Measurements from ENCODE around the gene IL1RAP. TPM values are rescaled to one million over a fixed set of nuclear protein-coding genes. Genes with fewer than 3 reads are reported as not detected.
"Not testable (repeated sequence)": the region's sequence is repeated elsewhere in the genome, so short reads cannot be mapped to it uniquely, and the experiment has no call there.

IL1RAP gene
- total RNA-seq, 4 donors from 2014 or later, result 30.7 to 44.5 (median 32.1) TPM

DNA sequence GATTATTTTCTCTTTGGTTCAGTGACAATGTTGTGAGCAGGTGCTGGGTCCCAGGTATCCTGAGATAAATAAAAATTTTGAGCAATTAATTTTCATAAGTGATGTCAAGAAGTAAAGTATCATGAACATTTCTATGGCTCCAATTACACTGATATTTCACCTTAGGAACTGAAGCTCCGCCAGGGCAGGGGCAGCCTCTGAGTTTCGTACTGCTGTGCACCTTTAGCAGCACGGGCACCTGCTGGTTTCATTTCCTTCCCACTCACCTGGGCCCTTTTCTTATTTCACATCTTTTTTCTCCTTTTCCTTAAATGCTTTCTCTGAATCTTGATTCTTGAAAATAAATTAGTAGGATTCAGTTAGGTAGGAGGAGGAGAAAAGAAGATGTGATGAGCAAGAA, 1.2 kb upstream of the IL1RAP start:
- intact Hi-C loops (cut with DNase I), result no loop called here
- peaks cover 0 to 37% (median 17%) of the 10 kb centered on the region in 3 donors for H3K4me1 ChIP-seq
- H3K36me3 ChIP-seq, result no peaks in the 10 kb centered on the region

DNA sequence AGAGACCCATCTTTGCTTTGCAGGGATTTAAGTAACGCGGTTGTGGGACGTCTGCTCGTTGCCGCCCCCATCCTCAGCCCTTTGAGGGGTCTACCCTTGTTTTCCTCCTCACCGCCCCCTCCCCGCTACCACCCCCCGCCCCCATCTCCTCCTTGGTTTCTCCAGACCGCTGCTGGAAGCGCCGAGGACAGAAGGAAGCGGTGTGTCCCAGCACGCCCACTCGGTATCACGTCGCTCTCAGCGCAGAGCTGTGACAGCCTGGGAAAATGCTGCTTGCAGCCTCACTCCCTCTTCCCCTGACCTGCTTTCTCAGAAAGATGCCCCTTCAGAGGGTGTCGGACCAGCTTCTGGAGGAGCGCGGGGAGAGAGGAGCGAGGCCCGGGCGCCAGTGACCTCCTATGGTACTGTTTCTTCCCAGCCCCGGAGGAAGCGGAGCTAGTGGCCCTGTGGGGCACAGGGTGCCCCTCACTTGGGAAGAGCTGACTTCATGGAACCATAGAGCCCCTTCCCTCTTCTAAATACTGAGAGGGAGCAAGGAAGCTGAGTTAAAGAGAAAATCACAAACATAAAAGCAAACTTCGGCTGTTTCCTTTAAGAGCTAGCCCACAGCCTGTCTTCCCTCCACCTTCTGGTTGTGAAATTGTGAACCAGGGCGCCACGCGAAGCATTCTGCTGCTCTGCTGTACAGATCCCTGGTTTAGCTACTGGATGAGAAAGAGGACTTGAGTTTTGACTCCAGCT, 698 bp downstream of the IL1RAP start:
- Histone ChIP-seq H3K4me1 (peaks cover 0 to 43% (median 17%) of the 10 kb centered on the region in 3 donors), H3K27ac (peak overlapping the region; percentile 89 to 94 (median 92)), H3K36me3 (peaks cover 0 to 5% (median 0%) of the 10 kb centered on the region in 3 donors), H3K27me3 (no peaks in the 10 kb centered on the region), H3K4me3 (peak overlapping the region; percentile 74 to 91 (median 84)), H3K9me3 (no peaks in the 10 kb centered on the region)
- no peak for TF ChIP-seq POLR2A (IDR thresholded peaks at IDR 0.05)
- TF ChIP-seq, protein P1, sequence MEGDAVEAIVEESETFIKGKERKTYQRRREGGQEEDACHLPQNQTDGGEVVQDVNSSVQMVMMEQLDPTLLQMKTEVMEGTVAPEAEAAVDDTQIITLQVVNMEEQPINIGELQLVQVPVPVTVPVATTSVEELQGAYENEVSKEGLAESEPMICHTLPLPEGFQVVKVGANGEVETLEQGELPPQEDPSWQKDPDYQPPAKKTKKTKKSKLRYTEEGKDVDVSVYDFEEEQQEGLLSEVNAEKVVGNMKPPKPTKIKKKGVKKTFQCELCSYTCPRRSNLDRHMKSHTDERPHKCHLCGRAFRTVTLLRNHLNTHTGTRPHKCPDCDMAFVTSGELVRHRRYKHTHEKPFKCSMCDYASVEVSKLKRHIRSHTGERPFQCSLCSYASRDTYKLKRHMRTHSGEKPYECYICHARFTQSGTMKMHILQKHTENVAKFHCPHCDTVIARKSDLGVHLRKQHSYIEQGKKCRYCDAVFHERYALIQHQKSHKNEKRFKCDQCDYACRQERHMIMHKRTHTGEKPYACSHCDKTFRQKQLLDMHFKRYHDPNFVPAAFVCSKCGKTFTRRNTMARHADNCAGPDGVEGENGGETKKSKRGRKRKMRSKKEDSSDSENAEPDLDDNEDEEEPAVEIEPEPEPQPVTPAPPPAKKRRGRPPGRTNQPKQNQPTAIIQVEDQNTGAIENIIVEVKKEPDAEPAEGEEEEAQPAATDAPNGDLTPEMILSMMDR (IDR thresholded peaks at IDR 0.05), result no peak
- WGBS, 2 donors, result 2 to 3% methylated on average over 9 to 22 of the region's 29 CpGs
- intact Hi-C loops (cut with DNase I), result no loop called here
- DNase-seq, result no peak

More for the DNA sequence above, 1.2 kb upstream of the IL1RAP start:
- no peak for DNase-seq
- no peak overlapping the region for H3K4me3 ChIP-seq
- H3K9me3 ChIP-seq, result no peaks in the 10 kb centered on the region
- peak overlapping the region in 1 of 4 donors; percentile 94 for H3K27ac ChIP-seq
- 77 to 86% methylated on average over 3 of the region's 3 CpGs for WGBS, 2 donors
- TF ChIP-seq, protein P1 (IDR thresholded peaks at IDR 0.05), result no peak
- TF ChIP-seq POLR2A (IDR thresholded peaks at IDR 0.05), result no peak
- no peaks in the 10 kb centered on the region for H3K27me3 ChIP-seq

DNA sequence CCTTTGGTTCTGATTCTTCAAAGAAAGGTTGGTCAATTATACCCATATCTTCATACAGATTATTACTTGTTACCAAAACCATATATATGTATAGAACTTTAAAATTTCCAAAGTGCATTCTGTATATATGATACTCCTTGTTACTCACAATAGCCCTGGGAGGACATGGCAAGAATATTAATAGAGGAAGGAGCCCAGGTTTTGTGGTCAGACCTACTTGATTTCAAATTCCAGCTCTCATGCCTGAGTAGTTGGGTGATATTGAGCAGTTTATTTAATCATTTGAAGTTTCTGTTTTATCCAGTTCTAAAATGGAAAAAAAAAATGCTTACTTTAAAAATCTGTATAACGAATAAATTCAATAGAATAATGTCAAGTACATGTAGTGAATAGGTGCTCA, 2.5 kb downstream of the IL1RAP start:
- peaks cover 0 to 43% (median 17%) of the 10 kb centered on the region in 3 donors for H3K4me1 ChIP-seq
- H3K9me3 ChIP-seq, result no peaks in the 10 kb centered on the region
- no peak for TF ChIP-seq POLR2A (IDR thresholded peaks at IDR 0.05)
- TF ChIP-seq, protein P1 (IDR thresholded peaks at IDR 0.05), result no peak
- no peak for DNase-seq
- H3K36me3 ChIP-seq, result peaks cover 0 to 14% (median 5%) of the 10 kb centered on the region in 3 donors
- H3K27ac ChIP-seq, result no peak overlapping the region
- no peaks in the 10 kb centered on the region for H3K27me3 ChIP-seq
- H3K4me3 ChIP-seq, result peak overlapping the region in 1 of 4 donors; percentile 91
- 65 to 73% methylated on average over 1 of the region's 1 CpG for WGBS, 2 donors
- intact Hi-C loops (cut with DNase I), result no loop called here

DNA sequence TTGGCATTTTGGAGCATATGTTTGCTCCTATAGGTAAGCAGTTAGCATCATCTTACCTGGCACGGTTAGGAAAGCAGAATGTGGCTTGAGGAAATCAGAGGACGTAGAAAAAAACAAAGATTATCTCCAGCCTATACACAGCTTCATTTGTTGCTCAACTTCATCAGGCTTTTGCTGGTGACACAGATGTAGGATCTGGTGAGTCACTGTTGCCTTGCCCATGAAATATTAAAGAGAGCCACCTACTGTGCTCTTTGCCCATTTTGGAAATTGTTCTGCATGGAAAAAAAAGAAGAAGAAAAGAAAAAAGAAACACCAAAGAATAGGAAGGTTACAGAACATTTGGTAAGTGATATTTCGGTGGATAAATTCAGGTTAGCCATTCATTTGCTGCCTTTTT, 3.8 kb downstream of the IL1RAP start:
- no peak overlapping the region for H3K4me3 ChIP-seq
- no peak for DNase-seq
- WGBS, 2 donors, result 54% methylated on average over 3 of the region's 3 CpGs

DNA sequence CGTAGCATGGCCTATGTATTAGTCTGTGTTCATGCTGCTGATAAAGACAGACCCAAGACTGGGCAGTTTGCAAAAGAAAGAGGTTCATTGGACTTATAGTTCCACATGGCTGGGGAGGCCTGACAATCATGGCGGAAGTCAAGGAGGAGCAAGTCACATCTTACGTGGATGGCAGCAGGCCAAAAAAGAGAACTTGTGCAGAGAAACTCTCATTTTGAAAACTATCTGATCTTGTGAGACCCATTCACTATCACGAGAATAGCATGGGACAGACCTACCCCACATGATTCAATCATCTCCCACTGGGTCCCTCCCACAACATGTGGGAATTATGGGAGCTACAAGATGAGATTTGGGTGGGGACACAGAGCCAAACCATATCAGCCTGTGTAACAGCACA, 4.6 kb downstream of the IL1RAP start:
- 84 to 88% methylated on average over 4 of the region's 4 CpGs for WGBS, 2 donors
- H3K27ac ChIP-seq; DNase-seq; intact Hi-C loops (cut with DNase I); H3K9me3 ChIP-seq; H3K4me3 ChIP-seq; H3K27me3 ChIP-seq: not testable (repeated sequence)
- H3K4me1 ChIP-seq, result peaks cover 0 to 36% (median 13%) of the 10 kb centered on the region in 3 donors
- peaks cover 0 to 14% (median 5%) of the 10 kb centered on the region in 3 donors for H3K36me3 ChIP-seq

More for the DNA sequence above, 3.8 kb downstream of the IL1RAP start:
- peak overlapping the region in 3 of 4 donors; percentile 32 to 68 (median 46) for H3K27ac ChIP-seq
- peaks cover 0 to 43% (median 17%) of the 10 kb centered on the region in 3 donors for H3K4me1 ChIP-seq
- intact Hi-C loops (cut with DNase I), result no loop called here
- H3K27me3 ChIP-seq, result no peaks in the 10 kb centered on the region
- H3K9me3 ChIP-seq, result no peaks in the 10 kb centered on the region
- TF ChIP-seq POLR2A (IDR thresholded peaks at IDR 0.05), result no peak
- TF ChIP-seq, protein P1 (IDR thresholded peaks at IDR 0.05), result peak in 1 of 6 experiments; percentile 22
- peaks cover 0 to 14% (median 5%) of the 10 kb centered on the region in 3 donors for H3K36me3 ChIP-seq
